OCI-LY1 (cell line): Measurements from ENCODE around the gene LIN52.

Source experiments
- H2AFZ ChIP-seq: fragments of 200-600 bp; sonication (generic), shearing (Covaris generic); 2 replicates; pipeline ENCODE4 v1.6.0; 2014; ENCODE audit warnings: antibody characterized with exemption, mild to moderate bottlenecking, low read length
- H3F3A ChIP-seq: fragments of 200-600 bp; sonication (generic), shearing (Covaris generic); 2 replicates; pipeline ENCODE4 v1.6.0; 2014; ENCODE audit warnings: mild to moderate bottlenecking, antibody characterized with exemption, low read length, moderate library complexity; ENCODE audit not compliant: insufficient read depth
- H3K27ac ChIP-seq: fragments of 200-600 bp; sonication (generic); 2 replicates; pipeline ENCODE4 v1.5.1; 2014; ENCODE audit warnings: low read length, mixed run types, mild to moderate bottlenecking, low read depth; ENCODE audit not compliant: poor library complexity, severe bottlenecking
- H3K27me3 ChIP-seq: fragments of 200-600 bp; sonication (generic); 2 replicates; pipeline ENCODE4 v1.6.0; 2014; ENCODE audit warnings: antibody characterized with exemption, mild to moderate bottlenecking, low read length, moderate library complexity; ENCODE audit not compliant: insufficient read depth
- H3K36me3 ChIP-seq: fragments of 200-600 bp; sonication (generic); 2 replicates; pipeline ENCODE4 v1.6.1; 2014; ENCODE audit warnings: mild to moderate bottlenecking, antibody characterized with exemption, low read length, moderate library complexity, mixed read lengths; ENCODE audit not compliant: insufficient read depth
- H3K4me1 ChIP-seq: fragments of 200-600 bp; sonication (generic); 2 replicates; pipeline ENCODE4 v1.5.1; 2014; ENCODE audit warnings: mild to moderate bottlenecking, low read length, moderate library complexity; ENCODE audit not compliant: insufficient read depth, severe bottlenecking
- H3K4me2 ChIP-seq: fragments of 200-600 bp; sonication (generic), shearing (Covaris generic); 2 replicates; pipeline ENCODE4 v1.6.1; 2014; ENCODE audit warnings: low read length
- H3K4me3 ChIP-seq: fragments of 200-600 bp; sonication (generic); 2 replicates; pipeline ENCODE4 v1.5.1; 2014; ENCODE audit warnings: low read length, low read depth, mild to moderate bottlenecking, mixed read lengths; ENCODE audit not compliant: poor library complexity, severe bottlenecking
- H3K79me2 ChIP-seq: fragments of 200-600 bp; shearing (Covaris generic); 2 replicates; pipeline ENCODE4 v1.6.1; 2016; ENCODE audit warnings: mixed run types, low read length, mixed read lengths; ENCODE audit not compliant: insufficient read depth
- H3K9ac ChIP-seq: fragments of 200-600 bp; sonication (generic), shearing (Covaris generic); 2 replicates; pipeline ENCODE4 v1.6.1; 2014; ENCODE audit warnings: mild to moderate bottlenecking, low read length, mixed read lengths
- H3K9me2 ChIP-seq: fragments of 200-600 bp; sonication (generic), shearing (Covaris generic); 2 replicates; pipeline ENCODE4 v1.6.1; 2014; ENCODE audit warnings: low read depth, mild to moderate bottlenecking, low read length, mixed read lengths
- H3K9me3 ChIP-seq: fragments of 200-600 bp; shearing (Covaris generic); 2 replicates; pipeline ENCODE4 v1.6.1; 2014; ENCODE audit warnings: low read length, mixed read lengths
- H4K20me1 ChIP-seq: fragments of 200-600 bp; sonication (generic), shearing (Covaris generic); 2 replicates; pipeline ENCODE4 v1.6.0; 2016; ENCODE audit warnings: mild to moderate bottlenecking, low read length; ENCODE audit not compliant: insufficient read depth
- EZH2 ChIP-seq: fragments of 200-600 bp; sonication (generic), shearing (Covaris generic); IDR thresholded peaks from 2 replicates; pipeline ENCODE4 v1.8.0; 2017; ENCODE audit warnings: borderline replicate concordance, mixed run types, mild to moderate bottlenecking, antibody characterized with exemption, low read length, moderate library complexity, mixed read lengths
- TF ChIP-seq, protein P1 (sequence below): fragments of 200-600 bp; sonication (generic), shearing (Covaris generic); IDR thresholded peaks from 2 replicates; pipeline ENCODE4 v1.5.1; 2017; ENCODE audit warnings: mild to moderate bottlenecking, antibody characterized with exemption, low read length, moderate library complexity, mixed read lengths

The LIN52 gene

DNA sequence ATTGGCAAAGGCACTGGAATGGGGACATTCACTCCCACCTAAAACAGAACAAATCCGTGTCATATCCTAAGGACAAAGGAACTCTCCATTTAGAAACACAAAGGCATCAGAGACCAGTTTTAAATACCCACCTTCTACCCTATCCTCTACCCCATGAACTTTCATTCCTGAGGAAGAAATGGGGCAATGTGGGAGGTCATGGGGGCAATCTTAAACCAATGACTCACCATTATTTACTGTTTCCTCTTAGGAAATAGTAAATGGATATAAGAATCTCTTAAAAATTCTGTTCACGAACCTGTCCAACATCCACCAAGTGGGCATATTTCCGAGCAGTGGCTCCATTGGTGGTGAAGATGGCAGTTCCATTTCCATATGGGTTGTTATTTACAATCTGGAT is 19.9 kb upstream of the LIN52 start:
- H2AFZ ChIP-seq, result no peak overlapping the region
- no peaks in the 10 kb centered on the region for H3F3A ChIP-seq
- H3K4me1 ChIP-seq, result no peaks in the 10 kb centered on the region
- H3K27me3 ChIP-seq, result no peaks in the 10 kb centered on the region
- TF ChIP-seq, protein P1, sequence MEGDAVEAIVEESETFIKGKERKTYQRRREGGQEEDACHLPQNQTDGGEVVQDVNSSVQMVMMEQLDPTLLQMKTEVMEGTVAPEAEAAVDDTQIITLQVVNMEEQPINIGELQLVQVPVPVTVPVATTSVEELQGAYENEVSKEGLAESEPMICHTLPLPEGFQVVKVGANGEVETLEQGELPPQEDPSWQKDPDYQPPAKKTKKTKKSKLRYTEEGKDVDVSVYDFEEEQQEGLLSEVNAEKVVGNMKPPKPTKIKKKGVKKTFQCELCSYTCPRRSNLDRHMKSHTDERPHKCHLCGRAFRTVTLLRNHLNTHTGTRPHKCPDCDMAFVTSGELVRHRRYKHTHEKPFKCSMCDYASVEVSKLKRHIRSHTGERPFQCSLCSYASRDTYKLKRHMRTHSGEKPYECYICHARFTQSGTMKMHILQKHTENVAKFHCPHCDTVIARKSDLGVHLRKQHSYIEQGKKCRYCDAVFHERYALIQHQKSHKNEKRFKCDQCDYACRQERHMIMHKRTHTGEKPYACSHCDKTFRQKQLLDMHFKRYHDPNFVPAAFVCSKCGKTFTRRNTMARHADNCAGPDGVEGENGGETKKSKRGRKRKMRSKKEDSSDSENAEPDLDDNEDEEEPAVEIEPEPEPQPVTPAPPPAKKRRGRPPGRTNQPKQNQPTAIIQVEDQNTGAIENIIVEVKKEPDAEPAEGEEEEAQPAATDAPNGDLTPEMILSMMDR, result no peak
- no peak for TF ChIP-seq EZH2
- no peaks in the 10 kb centered on the region for H3K79me2 ChIP-seq
- no peaks in the 10 kb centered on the region for H3K36me3 ChIP-seq
- H3K4me3 ChIP-seq, result no peak overlapping the region
- H3K4me2 ChIP-seq, result no peak overlapping the region
- H3K27ac ChIP-seq, result no peak overlapping the region
- no peaks in the 10 kb centered on the region for H4K20me1 ChIP-seq
- H3K9me2 ChIP-seq, result no peaks in the 10 kb centered on the region
- no peak overlapping the region for H3K9ac ChIP-seq
- no peaks in the 10 kb centered on the region for H3K9me3 ChIP-seq

- no peak overlapping the region for H3K4me3 ChIP-seq
- no peaks in the 10 kb centered on the region for H4K20me1 ChIP-seq
- H3K9me3 ChIP-seq, result no peaks in the 10 kb centered on the region
- H3K9me2 ChIP-seq, result no peaks in the 10 kb centered on the region
- no peaks in the 10 kb centered on the region for H3K4me1 ChIP-seq
- no peaks in the 10 kb centered on the region for H3F3A ChIP-seq
- no peaks in the 10 kb centered on the region for H3K27me3 ChIP-seq
- H2AFZ ChIP-seq, result no peak overlapping the region
- H3K4me2 ChIP-seq, result no peak overlapping the region
- no peaks in the 10 kb centered on the region for H3K36me3 ChIP-seq
- TF ChIP-seq EZH2, result no peak
- TF ChIP-seq, protein P1, result no peak
- H3K27ac ChIP-seq, result no peak overlapping the region
- H3K79me2 ChIP-seq, result no peaks in the 10 kb centered on the region
- no peak overlapping the region for H3K9ac ChIP-seq
These were observed 18.8 kb upstream of the LIN52 start for GRCh38 chr14:74065746-74066575.

GRCh38 chr14:74077401-74077800 is 7.4 kb upstream of the LIN52 start:
- TF ChIP-seq, protein P1, result no peak
- TF ChIP-seq EZH2, result no peak
- Histone ChIP-seq H4K20me1 (no peaks in the 10 kb centered on the region), H2AFZ (no peak overlapping the region)

More at GRCh38 chr14:74077401-74077800, 7.4 kb upstream of the LIN52 start:
- Histone ChIP-seq H3K4me3 (no peak overlapping the region), H3K36me3 (no peaks in the 10 kb centered on the region), H3K27me3 (no peaks in the 10 kb centered on the region), H3K9ac (no peak overlapping the region), H3K4me1 (no peaks in the 10 kb centered on the region), H3K9me3 (no peaks in the 10 kb centered on the region), H3K9me2 (no peaks in the 10 kb centered on the region), H3K4me2 (no peak overlapping the region), H3F3A (no peaks in the 10 kb centered on the region), H3K79me2 (no peaks in the 10 kb centered on the region), H3K27ac (no peak overlapping the region)
